Endothelial cell of umbilical vein (primary cell): ENCODE data around the gene SLC28A2. TPM values are rescaled to one million over a fixed set of nuclear protein-coding genes. Genes with fewer than 3 reads are reported as not detected.

ENCODE experiments used
- BruUV-seq: library from RNA; stranded (reverse); fragments of 400-500 nt; replicated peaks from 2 replicates; lab custom pipeline; 2021; lab: Mats Ljungman, UMichigan
- CTCF ChIA-PET: fragments of 300-600, 350-600 bp; sonication (Branson Sonifier 250); formaldehyde crosslinking; loops from one replicate; lab custom pipeline; 2021; ENCODE audit warnings: antibody characterized with exemption, inconsistent platforms; lab: Charles Lee
- POLR2A ChIA-PET: fragments of 300-600, 350-600 bp; sonication (Branson Sonifier 250); formaldehyde crosslinking; loops from one replicate; lab custom pipeline; 2021; ENCODE audit warnings: antibody characterized with exemption, inconsistent platforms; lab: Charles Lee
- DNase-seq: peaks from one replicate; pipeline ENCODE4 v3.0.0-alpha.2; 2011; ENCODE audit warnings: low read depth, low spot score
- FAIRE-seq: peaks from 2 replicates; lab custom pipeline; 2011; peaks lifted over from hg19 to GRCh38; lab: Jason Lieb, UNC
- H2AFZ ChIP-seq: 2 replicates; pipeline ENCODE4 v1.6.0; 2012; ENCODE audit warnings: low read depth, low read length, control low read depth, inconsistent platforms
- H3K27ac ChIP-seq: 2 replicates; pipeline ENCODE4 v1.5.1; 2011; ENCODE audit warnings: low read depth, mild to moderate bottlenecking, control low read depth, low read length, moderate library complexity; ENCODE audit not compliant: insufficient read depth
- H3K27me3 ChIP-seq, 2 experiments: 2 replicates each; pipeline versions ENCODE4 v1.6.0 to v1.6.1; 2011; ENCODE audit warnings: low read length in 2 of 2, mixed read lengths in 1 of 2; ENCODE audit not compliant: control insufficient read depth in 2 of 2, insufficient read depth in 2 of 2
- H3K36me3 ChIP-seq, 2 experiments: 2 replicates in 1 of 2; 3 replicates in 1 of 2; pipeline ENCODE4 v1.5.1; 2011; ENCODE audit warnings: low read length in 2 of 2, mild to moderate bottlenecking in 1 of 2, moderate library complexity in 1 of 2; ENCODE audit not compliant: control insufficient read depth in 2 of 2, insufficient read depth in 2 of 2; ENCODE audit errors: extremely low read depth in 1 of 2
- H3K4me1 ChIP-seq: 3 replicates; pipeline ENCODE4 v1.5.1; 2011; ENCODE audit warnings: mild to moderate bottlenecking, low read length; ENCODE audit not compliant: control insufficient read depth, insufficient read depth; ENCODE audit errors: extremely low read depth
- H3K4me2 ChIP-seq: 2 replicates; pipeline ENCODE4 v1.6.1; 2011; ENCODE audit warnings: low read length, control low read depth, mixed read lengths; ENCODE audit not compliant: insufficient read depth
- H3K4me3 ChIP-seq, 3 experiments: fragments of 200-600 bp in 1 of 3; sonication (generic), shearing (Covaris generic) in 1 of 3; replicated peaks in 1 of 3; 2 replicates each; pipeline ENCODE4 v1.5.1; 2011 to 2016; ENCODE audit warnings: control low read depth in 3 of 3, low read length in 3 of 3, mild to moderate bottlenecking in 2 of 3, inconsistent platforms in 1 of 3, low read depth in 1 of 3, moderate library complexity in 1 of 3; ENCODE audit not compliant: insufficient read depth in 1 of 3
- H3K79me2 ChIP-seq: 2 replicates; pipeline ENCODE4 v1.6.0; 2012; ENCODE audit warnings: low read length, inconsistent platforms; ENCODE audit not compliant: control insufficient read depth, insufficient read depth
- H3K9ac ChIP-seq: replicated peaks from 2 replicates; pipeline ENCODE3; 2011; ENCODE audit warnings: low read length, control low read depth; ENCODE audit not compliant: insufficient read depth; ENCODE audit errors: extremely low read depth
- H3K9me1 ChIP-seq: replicated peaks from 3 replicates; pipeline ENCODE4 v1.6.0; 2011; ENCODE audit warnings: mild to moderate bottlenecking, low read length; ENCODE audit not compliant: control insufficient read depth, insufficient read depth; ENCODE audit errors: extremely low read depth
- H3K9me3 ChIP-seq: replicated peaks from 2 replicates; pipeline ENCODE4 v1.5.1; 2012; ENCODE audit warnings: low read length, inconsistent platforms; ENCODE audit not compliant: control insufficient read depth, insufficient read depth
- H4K20me1 ChIP-seq: replicated peaks from 2 replicates; pipeline ENCODE3; 2011; ENCODE audit warnings: mild to moderate bottlenecking, low read length; ENCODE audit not compliant: control insufficient read depth, insufficient read depth; ENCODE audit errors: extremely low read depth
- CTCF ChIP-seq, 2 donors: IDR thresholded peaks; 1 replicate in 1 of 2; 2 replicates in 1 of 2; pipeline ENCODE4 v1.5.1; 2011; ENCODE audit warnings: low read length in 2 of 2, mild to moderate bottlenecking in 2 of 2, moderate library complexity in 2 of 2, control low read depth in 1 of 2, inconsistent platforms in 1 of 2, low read depth in 1 of 2; ENCODE audit not compliant: insufficient read depth in 1 of 2; ENCODE audit errors: extremely low read depth in 1 of 2
- EZH2 ChIP-seq: IDR thresholded peaks from 2 replicates; pipeline ENCODE4 v1.6.1; 2012; ENCODE audit warnings: borderline replicate concordance, low read depth, mild to moderate bottlenecking, moderate library complexity, low read length, inconsistent platforms; ENCODE audit not compliant: severe bottlenecking
- GATA2 ChIP-seq: IDR thresholded peaks from 2 replicates; pipeline ENCODE4 v1.7.0; 2011; ENCODE audit warnings: low read depth, mild to moderate bottlenecking, moderate library complexity, mixed read lengths, low read length; ENCODE audit not compliant: insufficient read length, insufficient read depth
- JUN ChIP-seq: IDR thresholded peaks from 2 replicates; pipeline ENCODE4 v1.6.1; 2011; ENCODE audit warnings: borderline replicate concordance, low read depth; ENCODE audit not compliant: insufficient read length, insufficient read depth
- MAX ChIP-seq: IDR thresholded peaks from 2 replicates; pipeline ENCODE4 v1.6.1; 2011; ENCODE audit not compliant: insufficient read depth, insufficient read length
- MYC ChIP-seq: IDR thresholded peaks from one replicate; pipeline ENCODE4 v1.6.1; 2011; ENCODE audit warnings: mild to moderate bottlenecking, low read depth, low read length
- POLR2A ChIP-seq: IDR thresholded peaks from 2 replicates; pipeline ENCODE4 v1.6.1; 2012; ENCODE audit warnings: low read depth, mild to moderate bottlenecking, control low read depth, low read length
- POLR2AphosphoS5 ChIP-seq: IDR thresholded peaks from 2 replicates; pipeline ENCODE4 v1.6.1; 2012; ENCODE audit warnings: low read depth, mild to moderate bottlenecking, control low read depth, low read length, moderate library complexity; ENCODE audit not compliant: insufficient read depth
- dilution Hi-C: fragments of 300-500 bp; cut with MboI; formaldehyde crosslinking; loops from one replicate; pipeline ENCODE4 v1.15.0; 2019; ENCODE audit warnings: low sequenced_read_pairs; ENCODE audit not compliant: extremely low pct_ligation_motif_present
- intact Hi-C: fragments of 100-400 bp; cut with micrococcal nuclease; formaldehyde crosslinking; loops from one replicate; pipeline ENCODE4 v1.10.0; 2022
- polyA plus RNA-seq, 4 experiments: library from polyadenylated mRNA; depleted of rRNA in 3 of 4; stranded (reverse) in 3 of 4; unstranded in 1 of 4; fragments of >200 nt; gene quantifications; 2 replicates each; pipeline versions ENCODE4 v1.2.1 to v1.2.3, GENCODE V29; 2011 to 2012; ENCODE audit warnings: missing spikeins in 1 of 4
- total RNA-seq: library from RNA; stranded (reverse); gene quantifications from 2 replicates; pipeline ENCODE4 v1.2.3, GENCODE V29; 2021

Gene SLC28A2
- total and polyA plus RNA-seq, 2 donors (not counting 3 experiments of a cell fraction or from before 2014, with no cell fraction given) = not detected

GRCh38 chr15:45276831-45277230 lies 24.8 kb downstream of the SLC28A2 start:
- H2AFZ ChIP-seq = no peak overlapping the region
- H3K27ac ChIP-seq = no peak overlapping the region
- no peaks in the 10 kb centered on the region for H3K27me3 ChIP-seq
- H3K4me1 ChIP-seq = peaks cover 8% of the 10 kb centered on the region
- H3K36me3 ChIP-seq = no peaks in the 10 kb centered on the region
- no peaks in the 10 kb centered on the region for H4K20me1 ChIP-seq
- DNase-seq (peak; percentile 3), FAIRE-seq (no peak)
- no peak overlapping the region for H3K4me2 ChIP-seq
- no TSS peak for BruUV-seq
- intact Hi-C loops = loop anchor here (1.0 kb wide), 1 partner anchor 110 kb away; no protein-coding TSS in a partner anchor
- H3K9me1 ChIP-seq = no peaks in the 10 kb centered on the region
- ChIA-PET POLR2A (no interaction called here), CTCF (interaction anchor here (0.6 to 2.1 kb wide), 5 partner anchors 23 to 178 kb away, joined by 3 to 10 read pairs (median 5); no protein-coding TSS in a partner anchor)
- H3K9me3 ChIP-seq = no peaks in the 10 kb centered on the region
- TF ChIP-seq EZH2 (no peak), CTCF (IDR thresholded peaks at IDR 0.05; ENCODE audit: extremely low read depth in 1 of 2, insufficient read depth in 1 of 2, low read depth in 1 of 2, low read length in 2 of 2) (peak in 1 of 2 donors; percentile 8)
- H3K4me3 ChIP-seq = no peak overlapping the region
- no peaks in the 10 kb centered on the region for H3K79me2 ChIP-seq
- dilution Hi-C loops = no loop called here
- no peak overlapping the region for H3K9ac ChIP-seq

- intact Hi-C loops = loop anchor here (1.0 to 2.0 kb wide), 3 partner anchors 74 to 124 kb away; a partner anchor contains a TSS
- H3K4me2 ChIP-seq = peak overlapping the region; percentile 62
- H2AFZ ChIP-seq = peak overlapping the region; percentile 83
- peak overlapping the region; percentile 32 for H3K27ac ChIP-seq
- no peaks in the 10 kb centered on the region for H3K79me2 ChIP-seq
- POLR2A ChIA-PET = no interaction called here
- peak overlapping the region; percentile 52 for H3K9ac ChIP-seq
- H3K36me3 ChIP-seq = no peaks in the 10 kb centered on the region
- FAIRE-seq (peak; percentile 95), DNase-seq (peak; percentile 96)
- H3K27me3 ChIP-seq = no peaks in the 10 kb centered on the region
- dilution Hi-C loops = no loop called here
- peaks cover 8% of the 10 kb centered on the region for H3K4me1 ChIP-seq
- no peaks in the 10 kb centered on the region for H4K20me1 ChIP-seq
- H3K9me1 ChIP-seq = no peaks in the 10 kb centered on the region
- TF ChIP-seq JUN (no peak), POLR2AphosphoS5 (peak; percentile 58), MYC (no peak), POLR2A (peak; percentile 79), MAX (peak; percentile 50), GATA2 (no peak)
- BruUV-seq = no TSS peak
- peak overlapping the region; percentile 10 to 60 (median 46) for H3K4me3 ChIP-seq
- no peaks in the 10 kb centered on the region for H3K9me3 ChIP-seq
- CTCF ChIA-PET = interaction anchor here (1.0 kb wide), 1 partner anchor 78 kb away, joined by 3 read pairs; no protein-coding TSS in a partner anchor
These were observed 27.1 kb downstream of the SLC28A2 start for GRCh38 chr15:45279024-45279698.
